DMS153 treated with DMSO at 0.1 percent for 48 hours (cell line): ENCODE data around the gene SFSWAP.
"Not testable (repeated sequence)": the region's sequence is repeated elsewhere in the genome, so short reads cannot be mapped to it uniquely, and the experiment has no call there.

Source experiments
- DNase-seq: peaks from one replicate; lab custom pipeline; 2025; ENCODE audit not compliant: unreplicated experiment; lab: John Stamatoyannopoulos, UW

SFSWAP gene

DNA sequence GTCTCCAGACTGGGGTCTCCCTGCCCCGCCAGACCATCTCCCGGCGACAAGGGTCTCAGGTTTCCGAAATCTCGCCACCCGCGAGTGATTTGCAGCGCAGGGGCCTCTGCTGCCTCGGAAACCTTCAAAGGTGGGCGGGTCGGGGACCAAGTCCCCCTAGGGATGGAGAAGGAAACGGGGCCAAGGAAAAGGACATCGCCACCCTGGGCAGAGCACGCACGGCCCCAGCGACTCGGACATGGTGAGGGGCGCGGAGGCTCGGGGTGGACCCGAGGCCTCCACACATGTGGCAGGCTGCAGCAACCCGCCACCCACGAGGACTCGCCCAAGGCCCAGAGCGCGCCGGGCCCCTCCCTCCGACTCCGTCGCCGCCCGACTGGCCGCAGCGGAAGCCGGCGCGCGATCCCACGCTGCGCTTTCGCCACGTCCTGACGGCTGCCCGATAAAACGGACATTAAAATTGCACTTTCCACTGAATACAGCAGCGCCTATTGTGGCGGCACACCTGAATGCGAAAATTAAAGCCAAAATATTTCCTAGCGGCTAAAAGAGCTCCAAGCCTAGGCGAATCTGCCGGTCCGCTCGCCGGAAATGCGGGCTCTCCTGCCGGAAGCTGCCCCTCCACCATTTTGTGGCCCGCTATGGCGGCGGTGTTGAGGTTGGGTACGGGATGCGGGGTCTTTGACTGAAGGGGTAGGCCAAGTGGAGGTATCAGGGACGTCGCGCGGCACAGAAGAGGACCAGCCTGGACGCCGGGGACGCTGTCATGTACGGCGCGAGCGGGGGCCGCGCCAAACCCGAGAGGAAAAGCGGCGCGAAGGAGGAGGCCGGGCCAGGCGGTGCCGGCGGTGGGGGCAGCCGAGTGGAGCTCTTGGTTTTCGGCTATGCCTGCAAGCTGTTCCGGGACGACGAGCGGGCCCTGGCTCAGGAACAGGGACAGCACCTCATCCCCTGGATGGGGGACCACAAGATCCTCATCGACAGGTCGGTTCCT, at the start of gene SFSWAP:
TSS of gene SFSWAP (plus strand) at position 627 of the 994 bp plus-strand sequence. CDS start at position 767, 140 bp downstream.
- peak; percentile 43 for DNase-seq

DNA sequence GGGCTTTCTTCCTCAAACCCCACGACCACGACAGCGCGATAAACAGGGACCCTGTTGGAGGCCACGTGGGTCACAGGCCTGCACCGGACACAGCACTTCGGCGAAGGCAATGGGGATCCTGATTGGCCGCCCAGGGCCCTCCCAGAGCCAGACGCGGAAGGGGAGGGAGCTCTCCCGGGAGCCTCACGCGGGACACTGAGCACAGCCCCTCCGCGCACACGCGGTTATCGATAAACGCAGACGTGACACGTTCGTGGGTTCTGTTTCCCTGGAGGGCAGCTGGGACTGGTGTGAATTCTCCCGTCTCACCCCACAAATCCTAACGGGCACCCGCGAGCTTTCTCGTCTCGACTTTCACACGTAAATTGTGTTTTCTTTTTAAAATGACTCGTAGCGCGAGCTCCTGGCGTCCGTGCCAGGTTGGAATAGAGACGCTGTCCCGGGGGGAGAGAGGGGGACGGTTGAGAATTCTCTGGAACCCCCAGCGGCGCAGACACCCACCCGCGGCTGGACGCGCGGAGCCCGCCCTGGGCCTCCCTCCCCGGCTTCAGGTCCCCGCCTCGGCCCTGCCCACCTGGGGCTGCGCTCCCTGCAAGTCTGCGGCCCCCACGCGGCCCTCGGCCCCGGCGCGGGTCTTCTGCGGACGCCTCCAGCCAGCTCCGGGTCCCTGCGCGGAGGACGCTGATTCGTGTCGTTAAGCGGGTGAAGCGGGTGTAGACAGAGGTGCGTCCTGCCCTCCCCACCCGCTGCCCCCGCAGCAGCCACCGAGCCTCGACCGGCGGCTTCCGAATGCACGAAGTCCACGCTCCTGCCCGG, 49.5 kb upstream of the SFSWAP start:
- DNase-seq = not testable (repeated sequence)

DNA sequence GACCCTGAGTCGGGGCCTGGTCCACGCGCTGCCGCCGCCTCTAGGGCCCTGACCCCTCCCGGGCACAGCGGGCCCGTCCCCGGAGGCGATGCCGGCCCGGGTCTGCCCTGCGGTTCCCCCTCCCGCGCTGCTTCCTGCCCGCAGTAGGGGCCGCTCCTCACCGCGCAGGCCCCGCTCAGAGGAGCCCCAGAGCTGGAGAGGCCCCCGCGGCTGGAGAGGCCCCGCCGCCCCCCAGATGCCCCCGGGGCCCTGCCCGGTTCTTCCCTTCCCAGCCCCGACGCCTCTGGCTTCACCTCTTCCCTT, 49.0 kb upstream of the SFSWAP start:
- not testable (repeated sequence) for DNase-seq

DNA sequence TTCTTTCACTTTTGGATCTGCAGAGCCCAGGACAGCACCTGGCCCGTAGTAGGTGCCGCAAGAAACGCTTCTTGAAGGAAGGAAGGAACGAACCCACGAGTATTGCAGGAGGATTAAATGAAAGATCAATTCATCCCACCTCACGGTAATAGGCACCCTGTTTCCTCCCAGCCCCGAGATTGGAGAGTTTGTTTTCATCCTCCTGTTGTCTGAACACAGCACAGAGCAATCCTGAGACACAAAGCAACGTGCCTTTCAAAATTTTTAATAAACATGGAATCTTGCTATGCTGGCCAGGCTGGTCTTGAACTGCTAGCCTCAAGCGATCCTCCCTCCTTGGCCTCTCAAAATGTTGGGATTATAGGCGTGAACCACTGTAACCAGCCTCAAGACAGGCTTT, 48.5 kb upstream of the SFSWAP start:
- DNase-seq = not testable (repeated sequence)

DNA sequence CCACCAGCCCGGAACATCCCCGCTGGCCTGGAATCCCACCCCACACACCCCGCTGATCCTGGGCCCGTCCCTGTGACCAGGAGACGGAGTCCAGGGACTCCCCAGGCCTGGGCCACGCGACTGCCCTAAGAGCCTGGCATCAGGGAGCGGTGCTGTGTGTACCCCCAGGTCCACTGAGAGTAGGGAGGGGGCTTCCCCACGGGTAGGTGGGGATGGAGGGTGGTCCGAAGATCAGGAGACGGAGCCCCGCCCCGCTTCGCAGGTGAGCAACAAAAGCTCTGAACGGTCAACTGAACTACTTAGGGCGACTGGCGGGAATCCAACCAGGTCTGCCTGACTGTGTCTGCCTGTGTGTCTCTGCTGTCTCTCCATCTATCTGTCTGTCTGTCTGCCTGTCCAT, 45.2 kb upstream of the SFSWAP start:
- DNase-seq = not testable (repeated sequence)

DNA sequence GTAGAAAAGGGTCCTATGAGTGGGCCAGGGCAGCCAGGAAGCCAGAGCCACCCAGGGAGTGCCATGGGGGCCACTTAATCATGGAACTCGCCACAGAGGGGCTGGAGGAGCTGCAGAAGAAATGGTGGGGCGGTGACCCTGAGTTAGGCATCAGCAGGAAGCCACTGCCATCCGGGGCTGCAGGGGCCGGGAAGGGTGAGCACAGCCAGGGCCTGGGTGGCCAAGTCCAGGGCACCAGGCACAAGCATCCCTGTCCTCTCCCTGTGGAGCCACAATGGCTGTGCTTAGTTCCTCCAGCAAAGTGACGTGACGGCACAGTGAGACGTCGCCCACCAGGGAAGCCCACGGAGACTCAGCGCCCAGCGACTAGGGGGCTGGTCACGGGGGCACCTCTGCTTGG, 44.4 kb upstream of the SFSWAP start:
- DNase-seq = not testable (repeated sequence)

DNA sequence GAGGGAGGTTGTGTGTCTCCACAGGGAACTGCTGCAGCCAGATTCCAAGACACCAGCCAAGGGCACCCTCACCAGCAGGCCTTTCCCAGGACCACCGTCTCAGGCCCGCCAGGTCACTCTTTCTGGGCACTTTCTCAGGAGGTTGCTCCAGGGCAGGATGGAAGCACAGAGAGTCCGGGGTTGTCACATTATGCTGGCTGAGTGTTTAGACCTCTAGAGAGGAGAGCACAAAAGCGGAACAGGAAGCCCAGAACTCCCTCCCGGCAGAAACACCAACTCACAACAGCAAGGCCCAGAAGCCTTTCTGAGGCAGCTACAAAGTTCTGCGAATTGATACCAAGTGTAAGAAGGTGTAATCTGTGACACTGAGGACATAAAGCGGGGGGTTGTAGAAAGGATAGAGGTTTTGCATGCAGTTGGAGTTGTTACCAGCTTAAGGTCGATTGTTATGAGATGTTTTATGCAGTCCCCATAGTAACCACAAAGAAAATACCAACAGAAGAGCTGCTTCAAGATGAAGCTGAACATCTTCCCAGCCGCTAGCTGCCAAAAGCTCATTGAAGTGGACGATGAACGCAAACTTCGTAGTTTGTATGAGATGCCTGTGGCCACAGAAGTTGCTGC, 43.8 kb upstream of the SFSWAP start:
- not testable (repeated sequence) for DNase-seq

DNA sequence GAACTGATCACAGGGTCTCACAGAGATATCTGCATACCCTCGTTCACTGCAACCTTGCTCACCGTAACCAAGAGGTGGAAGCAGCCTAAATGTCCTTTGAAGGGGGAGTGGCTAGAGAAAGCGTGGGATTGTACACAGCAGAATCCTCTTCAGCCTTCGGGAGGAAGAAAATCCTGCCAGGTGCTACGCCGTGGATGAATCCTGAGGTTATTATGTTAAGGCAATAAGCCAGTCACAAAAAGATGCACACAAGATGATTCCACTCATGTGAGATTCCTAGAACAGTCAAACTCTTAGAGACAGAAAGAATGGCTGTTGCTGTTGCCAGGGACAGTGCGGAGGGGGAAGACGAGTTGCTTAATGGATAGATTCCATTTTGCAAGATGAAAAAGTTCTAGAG, 39.6 kb upstream of the SFSWAP start:
- DNase-seq = no peak

DNA sequence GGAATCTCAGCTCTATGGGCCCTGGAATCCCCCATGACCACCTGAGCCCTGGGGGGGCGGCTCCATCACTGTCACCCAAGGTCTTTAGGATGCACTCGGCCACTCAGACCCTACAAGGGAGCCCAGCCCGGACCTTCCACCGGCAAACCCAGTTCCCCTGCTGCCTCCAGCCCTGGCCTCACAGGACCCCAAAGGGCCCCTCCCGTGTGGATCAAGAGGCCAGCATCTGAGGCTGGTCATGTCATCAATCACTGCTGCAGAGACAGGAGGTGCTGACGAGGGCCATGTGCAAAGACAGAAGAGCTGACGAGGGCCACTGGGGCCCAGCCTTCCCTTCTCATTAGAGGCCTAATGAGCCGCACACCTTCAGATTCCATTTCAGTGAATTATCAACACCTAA, 39.0 kb upstream of the SFSWAP start:
- DNase-seq = no peak

DNA sequence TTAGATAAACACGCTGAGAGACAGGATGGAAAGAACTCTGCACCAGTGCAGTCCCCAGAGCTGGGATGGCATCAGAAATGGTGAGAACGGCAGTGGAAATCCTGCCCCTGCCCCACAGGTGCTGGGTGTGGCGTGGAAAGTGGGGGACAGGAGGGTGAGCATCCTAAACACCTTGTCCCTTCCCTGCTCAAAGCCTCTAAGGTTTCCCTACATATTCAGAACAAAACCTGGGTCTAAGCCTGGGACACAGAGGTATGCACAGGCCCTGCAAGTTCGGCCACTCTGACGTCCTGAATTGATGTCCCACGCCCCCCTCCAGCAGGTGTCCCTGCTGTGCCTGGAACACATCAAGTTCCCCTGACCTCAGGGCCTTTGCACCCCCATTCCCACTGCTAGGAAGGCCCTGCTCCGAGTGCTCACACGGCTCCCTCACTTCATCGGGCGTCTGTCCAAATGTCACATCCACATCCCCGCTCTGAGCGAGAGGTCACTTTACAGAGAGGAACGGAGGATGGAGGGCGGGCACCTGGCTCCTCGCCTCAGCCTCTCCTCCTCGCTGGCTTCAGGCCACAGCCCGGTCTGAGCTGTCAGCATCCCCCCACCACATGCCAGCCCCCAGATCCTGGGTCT, 38.5 kb upstream of the SFSWAP start:
- no peak for DNase-seq

DNA sequence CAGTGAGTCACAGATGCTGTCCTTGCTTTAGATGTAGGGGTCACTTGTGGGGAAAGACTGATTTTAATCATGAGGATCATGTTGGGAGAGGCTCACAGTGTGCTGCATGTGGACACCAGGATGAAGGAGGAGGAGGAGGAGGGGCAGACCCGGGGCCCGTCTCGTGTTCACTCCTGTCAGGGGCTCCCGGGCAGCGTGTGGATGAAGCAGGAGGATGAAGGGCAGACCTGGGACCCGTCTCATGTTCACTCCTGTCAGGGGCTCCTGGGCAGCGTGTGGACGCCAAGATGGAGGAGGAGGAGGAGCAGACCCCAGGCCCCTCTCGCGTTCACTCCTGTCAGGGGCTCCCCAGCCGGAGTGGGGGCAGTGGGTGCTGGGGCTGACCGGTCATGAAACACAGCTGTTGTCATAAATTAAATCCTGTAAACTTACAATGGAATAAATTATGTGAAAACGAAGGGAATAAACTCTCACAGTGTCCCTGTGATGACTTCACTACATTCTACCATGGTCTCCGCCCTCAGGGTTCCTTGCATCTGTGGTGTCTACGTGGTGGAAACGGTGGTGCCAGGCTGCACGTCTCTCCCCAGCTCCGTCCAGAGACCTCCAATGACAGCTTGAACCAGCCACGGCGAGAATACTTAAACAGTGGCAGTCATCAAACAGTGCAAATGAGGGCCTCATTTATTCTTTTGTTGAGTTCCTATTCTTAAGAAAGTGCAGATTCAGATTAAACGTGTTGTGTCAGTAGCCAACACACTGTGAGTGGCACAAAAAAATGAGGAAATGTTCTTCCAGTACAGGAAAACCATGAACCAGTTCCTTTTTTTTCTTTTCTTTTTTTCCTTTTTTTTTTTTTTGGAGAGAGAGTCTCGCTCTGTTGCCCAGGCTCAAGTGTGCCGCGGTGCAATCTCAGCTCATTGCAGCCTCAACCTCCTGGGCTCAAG, 37.7 kb upstream of the SFSWAP start:
- no peak for DNase-seq

DNA sequence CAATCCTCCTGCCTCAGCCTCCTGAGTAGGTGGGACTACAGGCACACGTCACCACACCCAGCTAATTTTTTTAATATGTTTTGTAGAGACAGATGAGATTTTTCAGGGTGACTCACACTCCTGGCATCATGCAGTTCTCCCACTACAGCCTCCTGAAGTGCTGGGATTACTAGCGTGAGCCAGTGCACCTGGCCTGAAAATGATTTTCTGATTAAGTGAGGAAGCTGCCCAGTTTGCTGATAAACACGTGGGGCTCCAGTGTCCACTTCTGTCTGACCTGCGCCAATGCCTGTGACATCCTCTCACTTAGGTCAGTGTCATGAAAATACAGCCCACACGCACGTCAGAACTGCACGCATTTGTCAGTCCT, 37.0 kb upstream of the SFSWAP start:
- DNase-seq = no peak

DNA sequence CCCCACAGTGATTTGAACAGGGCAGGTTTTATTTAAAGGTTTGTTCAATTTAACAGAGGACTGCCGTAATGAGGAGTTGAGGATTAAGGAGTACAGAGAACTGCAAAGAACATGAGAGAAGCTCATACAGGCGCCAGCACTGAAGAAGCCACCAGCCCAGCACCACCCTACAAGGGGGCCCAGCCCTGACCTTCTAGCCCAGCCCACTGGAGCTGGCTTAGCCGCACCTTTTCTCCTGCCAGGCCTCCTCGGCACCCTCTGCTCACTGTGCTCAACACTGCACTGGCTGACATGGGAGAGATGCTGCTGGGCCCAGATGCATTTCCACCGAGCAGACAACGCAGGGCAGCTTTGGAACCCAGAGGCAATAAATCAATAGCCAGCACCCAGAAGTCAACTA, 36.5 kb upstream of the SFSWAP start:
- no peak for DNase-seq

DNA sequence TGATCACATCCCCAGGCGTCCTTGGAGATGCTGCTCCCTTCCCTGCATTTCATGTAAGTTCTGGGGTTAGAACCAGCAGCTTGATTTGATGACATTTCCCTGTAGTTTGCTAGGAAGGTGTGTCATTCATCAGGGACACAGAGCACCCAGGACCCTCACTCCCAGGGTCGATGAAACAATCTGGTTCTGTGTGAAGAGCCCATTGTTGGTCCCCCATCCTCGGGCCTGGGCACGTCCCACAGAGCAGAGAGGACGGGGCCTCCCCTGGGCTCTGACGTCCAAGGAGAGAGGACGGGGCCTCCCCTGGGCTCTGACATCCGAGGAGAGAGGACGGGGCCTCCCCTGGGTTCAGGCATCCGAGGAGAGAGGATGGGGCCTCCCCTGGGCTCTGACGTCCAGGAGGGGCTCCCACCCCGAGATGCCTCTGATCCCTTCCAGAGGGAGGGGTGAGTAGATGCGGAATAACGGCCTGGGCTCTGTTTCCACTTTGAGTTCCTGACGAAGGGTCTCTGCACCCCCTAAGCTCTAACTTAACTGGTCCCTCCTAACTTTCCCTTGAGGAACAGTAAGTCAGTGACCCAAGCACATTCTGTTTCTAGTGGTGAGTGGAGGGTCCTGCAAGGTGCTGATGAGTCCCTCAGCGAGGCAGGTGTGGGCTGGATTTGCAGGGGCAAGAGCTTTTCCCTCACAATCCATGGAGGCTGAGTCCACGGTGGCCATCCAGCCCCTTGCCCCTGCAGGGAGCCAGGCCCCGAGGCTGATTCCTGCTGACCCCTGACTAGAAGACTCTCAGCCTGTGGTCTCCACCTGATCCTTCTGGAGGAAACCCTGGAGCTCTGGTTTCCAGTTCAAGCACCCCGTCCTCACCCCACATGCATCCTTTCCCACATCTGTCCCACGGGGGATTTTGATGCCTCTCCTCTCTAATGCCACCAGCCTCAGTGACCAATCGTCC, 35.5 kb upstream of the SFSWAP start:
- no peak for DNase-seq

DNA sequence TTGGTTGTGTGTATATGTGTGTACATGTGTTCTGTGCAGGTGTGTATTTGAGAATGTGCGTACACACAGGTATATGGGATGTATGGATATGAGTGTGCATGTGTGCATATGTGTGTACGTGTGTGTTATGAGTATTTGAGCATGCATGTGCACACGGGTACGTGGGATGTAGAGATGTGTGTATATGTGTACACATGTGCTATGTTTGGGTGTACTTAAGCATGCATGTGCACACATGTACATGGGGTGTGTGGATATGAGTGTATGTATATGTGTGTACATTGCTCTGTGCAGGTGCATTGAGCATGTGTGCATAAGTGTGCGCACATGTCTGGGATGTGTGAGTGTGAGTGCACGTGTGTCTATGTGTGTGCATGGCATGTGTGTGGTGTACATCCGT, 34.3 kb upstream of the SFSWAP start:
- DNase-seq = no peak

DNA sequence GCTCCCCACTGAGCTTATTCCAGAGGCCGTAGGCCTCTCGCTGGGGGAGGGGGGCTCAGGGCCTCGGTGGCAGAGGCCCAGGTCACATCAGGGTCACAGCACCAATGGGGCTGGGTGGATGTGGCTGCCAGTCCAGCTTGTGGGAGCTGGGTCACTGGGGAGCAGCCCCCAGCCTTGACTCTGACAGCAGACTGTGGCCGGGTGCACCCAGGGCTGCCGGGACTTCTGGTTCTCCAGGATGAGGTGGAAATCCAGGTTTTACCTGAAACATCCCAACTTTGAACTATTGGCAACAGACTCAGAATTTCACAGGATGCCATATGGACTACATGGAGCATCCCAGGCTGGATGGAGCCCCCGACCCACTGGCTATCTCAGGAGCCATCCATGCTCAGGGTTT, 33.8 kb upstream of the SFSWAP start:
- not testable (repeated sequence) for DNase-seq

DNA sequence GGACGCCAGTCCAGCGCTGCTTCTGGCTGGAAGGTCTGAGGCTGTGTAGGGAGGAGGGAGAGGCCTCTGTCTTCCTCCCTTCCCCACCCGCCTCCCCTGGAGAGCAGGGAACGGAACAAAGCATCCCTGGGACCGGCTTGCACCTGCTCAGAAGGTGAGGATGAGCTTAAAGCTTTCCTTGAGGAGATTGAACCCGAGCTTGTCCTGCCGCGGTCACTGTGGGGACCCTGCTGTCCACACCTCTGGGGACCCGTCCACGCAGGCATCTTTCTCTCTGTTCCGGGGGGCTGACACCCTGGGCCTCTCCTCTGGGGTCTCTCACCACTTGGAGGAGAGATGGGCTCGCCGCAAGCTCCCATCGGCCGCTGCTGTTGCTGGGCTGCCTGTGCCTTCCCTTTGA, 33.2 kb upstream of the SFSWAP start:
- DNase-seq = no peak

DNA sequence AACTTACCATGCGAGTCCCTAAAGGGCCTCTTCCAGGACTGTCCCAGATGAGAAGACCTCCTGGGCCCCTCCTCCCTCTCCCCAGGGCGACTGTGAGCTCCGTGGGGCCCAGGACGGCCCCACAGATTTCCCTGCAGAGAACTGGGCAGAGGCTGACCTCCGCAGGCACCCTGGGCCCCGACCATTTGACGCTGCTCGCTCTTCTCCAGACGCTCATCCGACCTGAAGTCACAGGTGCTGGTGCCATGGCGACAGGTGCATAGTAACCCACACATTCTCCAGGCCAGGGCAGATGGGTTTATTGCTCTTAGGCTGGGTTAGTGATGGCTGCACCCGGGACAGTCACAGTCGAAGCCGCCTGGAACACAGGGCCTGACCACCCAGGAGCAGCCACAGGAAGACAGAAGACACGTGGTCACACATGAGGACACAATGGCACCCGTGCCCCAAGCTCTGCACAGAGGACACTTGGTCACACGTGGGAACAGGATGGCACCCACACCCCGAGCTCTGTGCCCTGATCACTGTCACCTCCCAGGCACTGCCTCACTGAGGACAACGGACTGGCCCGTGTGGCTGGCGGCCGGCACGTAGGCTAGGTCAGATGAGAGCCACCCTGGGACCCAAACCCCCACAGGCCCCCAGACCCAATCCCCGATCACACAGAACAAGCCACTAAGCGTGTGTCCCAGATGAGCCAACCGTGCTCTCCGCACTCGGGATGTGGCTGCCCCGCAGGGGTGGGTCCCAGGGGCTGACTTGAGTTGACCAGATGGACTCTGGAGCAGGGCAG, 32.3 kb upstream of the SFSWAP start:
- DNase-seq = not testable (repeated sequence)
